Measurements from ENCODE around the gene ACADSB. TPM values are rescaled to one million over a fixed set of nuclear protein-coding genes. Genes with fewer than 3 reads are reported as not detected.

Gene ACADSB
- polyA plus RNA-seq, 3 donors, result 4.5 to 9.6 (median 8.1) TPM

DNA sequence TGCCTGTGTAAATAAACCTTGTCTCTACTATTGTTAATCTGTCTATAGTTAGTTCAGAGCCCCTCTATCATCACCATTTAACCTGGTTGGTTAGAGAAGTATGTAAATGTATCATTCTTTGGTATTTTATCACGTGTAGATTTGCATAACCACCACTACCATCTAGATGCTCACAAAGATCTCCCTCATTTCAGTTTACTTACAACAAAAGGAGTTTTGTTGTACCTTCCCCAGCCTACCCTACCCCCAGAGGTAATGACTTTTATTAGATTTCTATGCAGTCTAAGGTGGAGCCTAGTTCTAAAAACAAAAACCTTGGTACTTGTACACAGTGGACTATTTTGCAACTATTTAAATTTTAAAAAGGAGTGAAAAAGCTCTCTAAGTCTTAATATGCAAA lies 17.5 kb downstream of the ACADSB start:
- WGBS, 3 donors, result 52 to 77% (median 65%) methylated on average over 1 of the region's 1 CpG
- H3K27ac ChIP-seq (ENCODE audit: low read depth, low read length), result no peak overlapping the region

DNA sequence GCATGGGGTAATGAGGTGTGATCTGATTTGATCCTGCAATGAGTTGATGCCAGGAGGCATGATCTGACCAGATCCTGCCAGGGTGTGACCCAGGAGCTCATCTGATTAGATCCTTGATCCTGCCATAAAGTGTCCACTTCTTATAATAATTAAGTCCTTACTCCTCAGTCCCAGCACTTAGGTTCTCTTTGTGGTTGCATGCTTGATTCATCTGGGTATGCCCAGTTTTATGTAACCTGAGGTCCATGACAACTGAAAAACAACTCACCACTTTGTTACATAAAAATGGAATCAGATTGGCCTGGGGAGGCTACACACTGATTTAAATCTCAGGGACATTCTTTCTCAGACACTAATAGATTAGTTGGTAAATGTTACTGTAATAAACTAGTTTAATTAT lies 19.1 kb downstream of the ACADSB start:
- no peak overlapping the region for H3K27ac ChIP-seq (ENCODE audit: low read depth, low read length)

DNA sequence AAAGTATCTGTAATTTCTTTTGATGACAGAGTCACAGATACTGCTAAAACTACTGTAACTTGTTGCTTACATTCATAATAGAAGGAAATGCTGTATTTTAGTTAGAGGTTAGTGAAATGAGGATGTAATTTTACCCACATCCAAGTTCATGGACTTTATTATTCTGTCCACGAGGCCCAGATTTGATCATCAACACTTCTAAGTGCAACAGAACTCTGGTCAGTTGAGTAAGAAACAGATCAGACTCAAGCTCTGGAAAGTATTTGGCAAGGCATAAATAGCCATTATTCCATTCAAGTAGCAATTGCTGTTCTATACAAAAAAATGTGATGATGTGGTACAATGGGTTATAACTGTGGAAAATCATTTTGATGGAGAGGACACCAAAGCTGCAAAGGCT lies 22.3 kb downstream of the ACADSB start:
- no peak overlapping the region for H3K27ac ChIP-seq (ENCODE audit: low read depth, low read length)
- 81 to 93% (median 86%) methylated on average over 1 of the region's 1 CpG for WGBS, 3 donors

DNA sequence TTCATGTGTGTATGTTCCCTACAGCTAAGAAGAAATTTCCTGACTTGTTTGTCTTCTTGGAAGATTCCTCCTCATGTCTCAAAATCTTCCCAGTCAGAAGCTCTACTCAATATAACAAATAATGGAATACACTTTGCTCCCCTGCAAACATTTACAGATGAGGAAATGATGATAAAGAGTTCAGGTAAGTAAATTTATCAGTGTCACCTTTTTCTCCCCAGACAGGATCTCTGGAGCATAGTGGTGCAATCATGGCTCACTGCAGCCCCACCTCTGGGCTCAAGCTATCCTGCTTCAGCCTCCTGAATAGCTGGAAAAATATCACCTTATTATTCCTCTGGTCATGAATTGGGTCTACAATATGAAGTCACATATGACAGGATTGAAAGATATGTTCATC lies 25.5 kb downstream of the ACADSB start:
- no peak overlapping the region for H3K27ac ChIP-seq (ENCODE audit: low read depth, low read length)

DNA sequence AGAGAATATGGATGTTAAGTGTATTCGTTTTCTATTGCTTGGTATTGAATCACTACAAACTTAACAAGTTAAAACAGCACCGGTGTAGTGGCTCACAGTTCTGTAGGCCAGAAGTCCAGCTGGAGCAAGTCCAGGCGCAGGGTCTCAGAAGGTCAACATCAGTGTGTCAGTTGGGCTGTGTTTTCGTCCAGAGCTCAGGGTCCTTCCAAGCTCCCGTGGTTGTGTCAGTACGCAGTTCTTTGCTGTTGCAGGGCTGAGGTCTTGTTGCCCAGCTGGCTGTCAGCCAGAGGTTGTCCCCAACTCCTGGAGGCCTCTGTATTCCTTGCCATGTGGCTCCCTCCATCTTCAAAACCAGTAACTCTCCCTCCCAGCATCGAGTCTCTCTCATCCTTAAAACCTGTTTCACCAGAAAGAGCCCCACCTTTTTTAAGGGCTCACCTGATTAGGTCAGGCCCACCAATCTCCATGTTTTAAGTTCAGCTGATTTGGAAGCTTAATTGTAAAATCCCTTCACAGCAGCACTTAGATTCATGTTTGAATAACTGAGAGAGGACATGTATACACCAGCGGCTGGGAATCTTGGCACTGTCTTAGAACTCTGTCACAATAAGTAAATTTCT lies 26.8 kb downstream of the ACADSB start:
- H3K27ac ChIP-seq (ENCODE audit: low read depth, low read length), result no peak overlapping the region
- WGBS, 3 donors, result 88% methylated on average over 8 of the region's 8 CpGs

DNA sequence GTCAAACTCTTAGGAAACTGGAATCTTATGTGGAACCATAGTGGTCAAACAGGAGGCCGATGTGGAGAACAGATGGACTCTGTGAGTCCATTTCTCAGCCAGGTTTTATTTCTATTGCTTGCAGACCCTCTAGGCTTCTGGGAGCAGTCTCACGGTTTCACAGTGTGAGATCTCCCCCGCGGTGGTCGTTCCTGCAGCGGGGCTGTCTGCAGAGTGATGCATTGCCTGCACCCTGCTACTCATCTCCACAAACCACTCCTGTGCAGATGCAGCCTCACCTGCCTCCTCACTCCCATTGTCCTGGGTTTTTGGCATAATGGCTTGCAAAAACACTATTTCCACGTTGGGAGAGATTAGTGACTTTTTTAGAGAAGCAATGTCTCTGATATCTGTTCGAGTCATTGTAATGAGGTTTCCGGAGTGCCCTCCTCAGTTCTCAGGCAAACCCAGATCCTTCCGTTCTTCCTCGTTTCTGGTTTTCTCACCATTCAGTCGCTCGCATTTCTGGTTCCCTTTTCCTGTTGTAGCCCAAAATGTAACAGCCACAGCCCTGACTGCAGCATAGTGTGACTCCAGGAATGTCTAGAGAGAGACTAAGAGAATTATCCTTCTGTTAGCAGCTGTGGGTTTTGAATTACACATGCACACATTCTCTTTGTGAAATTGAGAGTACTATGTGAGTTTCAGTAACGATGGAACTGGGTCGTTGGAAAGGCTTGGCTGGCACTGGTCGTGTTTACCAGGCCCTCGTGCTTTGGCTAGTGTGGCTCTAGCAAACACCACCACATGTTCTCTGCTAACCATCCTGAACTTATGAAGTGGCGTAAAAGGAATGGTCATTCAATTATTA lies 30.2 kb downstream of the ACADSB start:
- 58 to 67% (median 66%) methylated on average over 18 of the region's 18 CpGs for WGBS, 3 donors
- H3K27ac ChIP-seq (ENCODE audit: low read depth, low read length), result no peak overlapping the region

DNA sequence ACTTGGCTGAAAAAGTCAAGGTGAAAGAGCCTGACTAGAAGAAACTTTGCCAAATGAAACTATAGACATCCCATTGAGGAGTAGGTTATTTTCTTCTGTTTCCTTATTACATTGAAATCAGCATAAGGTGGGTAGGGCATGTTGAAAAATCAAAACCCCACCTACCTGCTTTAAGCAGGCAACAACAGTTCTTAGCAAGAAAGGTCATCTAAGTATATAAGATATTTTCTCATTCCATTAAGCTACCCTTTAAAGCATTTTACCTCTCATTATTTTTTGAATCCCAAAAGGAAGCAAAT lies 30.8 kb downstream of the ACADSB start:
- no peak overlapping the region for H3K27ac ChIP-seq (ENCODE audit: low read depth, low read length)

DNA sequence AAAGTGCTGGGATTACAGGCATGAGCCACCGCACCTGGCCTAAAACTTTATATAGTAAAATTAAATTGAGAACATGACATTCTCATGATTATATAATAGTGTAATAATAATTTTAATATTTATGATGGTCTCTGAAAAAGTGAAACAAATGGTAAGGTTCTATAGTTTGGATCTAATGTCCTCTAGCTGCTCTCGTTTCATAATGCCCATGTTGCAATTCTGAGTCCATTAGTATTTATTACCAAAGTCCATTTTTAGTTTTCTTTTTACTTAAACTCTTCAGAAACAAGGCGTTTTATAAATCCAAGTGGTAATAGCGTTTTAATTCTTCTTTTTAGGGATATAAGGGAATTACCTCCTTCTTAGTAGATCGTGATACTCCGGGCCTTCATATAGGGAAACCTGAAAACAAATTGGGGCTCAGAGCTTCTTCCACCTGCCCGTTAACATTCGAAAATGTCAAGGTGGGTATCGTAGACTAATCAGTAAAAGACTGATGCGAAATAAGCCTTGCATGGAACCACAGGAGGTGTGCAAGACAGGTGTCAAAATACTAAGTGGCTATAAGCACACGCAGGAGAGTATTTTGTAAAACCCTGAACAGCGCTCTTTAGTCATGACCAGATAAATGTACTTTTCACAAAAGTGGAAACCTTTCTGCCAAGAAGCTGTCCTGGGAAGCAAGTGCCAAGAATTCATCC lies 34.1 kb downstream of the ACADSB start:
- WGBS, 3 donors, result 86 to 90% (median 89%) methylated on average over 12 of the region's 12 CpGs
- H3K27ac ChIP-seq (ENCODE audit: low read depth, low read length), result no peak overlapping the region

DNA sequence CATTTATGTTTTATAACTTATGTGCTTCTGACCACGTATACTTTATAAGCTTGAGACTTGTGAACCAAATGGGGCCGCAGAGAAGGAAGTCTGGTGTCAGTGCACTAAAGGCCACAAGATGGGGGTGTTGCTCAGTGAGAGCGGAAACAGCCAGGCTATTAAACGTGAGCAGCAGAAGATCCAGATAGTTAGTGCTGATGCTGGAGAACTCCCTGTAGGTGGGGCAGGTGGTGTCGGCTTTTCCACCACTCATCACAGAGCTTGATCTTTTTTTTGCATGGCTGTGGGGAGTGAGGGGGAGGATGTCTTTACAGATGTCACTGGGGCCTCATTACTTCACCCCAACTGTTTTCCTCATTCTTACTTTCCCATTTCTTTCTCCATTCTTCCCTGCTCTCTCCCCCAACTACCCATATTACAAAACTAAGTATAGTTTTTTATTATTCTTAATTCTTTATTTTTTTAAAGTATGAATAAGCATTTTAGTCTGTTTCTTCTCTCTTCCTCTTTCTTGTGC lies 34.7 kb downstream of the ACADSB start:
- H3K27ac ChIP-seq (ENCODE audit: low read depth, low read length), result no peak overlapping the region
- 9 to 22% (median 13%) methylated on average over 5 of the region's 5 CpGs for WGBS, 3 donors

DNA sequence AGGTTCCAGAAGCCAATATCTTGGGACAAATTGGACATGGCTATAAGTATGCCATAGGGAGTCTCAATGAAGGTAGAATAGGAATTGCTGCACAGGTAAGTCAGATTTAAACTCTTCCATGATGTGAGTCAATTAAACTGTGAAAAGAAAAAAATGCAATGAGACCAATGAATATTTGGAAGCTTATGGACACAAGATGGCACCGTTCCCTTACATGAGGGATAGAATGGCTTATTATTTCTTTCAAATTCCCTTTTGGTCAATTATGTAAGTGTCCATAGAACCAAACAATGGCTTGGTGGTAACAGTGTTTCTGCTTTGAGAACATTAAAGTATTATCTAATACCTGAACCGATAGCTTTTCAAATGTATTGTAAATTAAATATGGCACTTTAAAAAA lies 35.6 kb downstream of the ACADSB start:
- WGBS, 3 donors, result 89 to 95% (median 92%) methylated on average over 2 of the region's 2 CpGs
- no peak overlapping the region for H3K27ac ChIP-seq (ENCODE audit: low read depth, low read length)

DNA sequence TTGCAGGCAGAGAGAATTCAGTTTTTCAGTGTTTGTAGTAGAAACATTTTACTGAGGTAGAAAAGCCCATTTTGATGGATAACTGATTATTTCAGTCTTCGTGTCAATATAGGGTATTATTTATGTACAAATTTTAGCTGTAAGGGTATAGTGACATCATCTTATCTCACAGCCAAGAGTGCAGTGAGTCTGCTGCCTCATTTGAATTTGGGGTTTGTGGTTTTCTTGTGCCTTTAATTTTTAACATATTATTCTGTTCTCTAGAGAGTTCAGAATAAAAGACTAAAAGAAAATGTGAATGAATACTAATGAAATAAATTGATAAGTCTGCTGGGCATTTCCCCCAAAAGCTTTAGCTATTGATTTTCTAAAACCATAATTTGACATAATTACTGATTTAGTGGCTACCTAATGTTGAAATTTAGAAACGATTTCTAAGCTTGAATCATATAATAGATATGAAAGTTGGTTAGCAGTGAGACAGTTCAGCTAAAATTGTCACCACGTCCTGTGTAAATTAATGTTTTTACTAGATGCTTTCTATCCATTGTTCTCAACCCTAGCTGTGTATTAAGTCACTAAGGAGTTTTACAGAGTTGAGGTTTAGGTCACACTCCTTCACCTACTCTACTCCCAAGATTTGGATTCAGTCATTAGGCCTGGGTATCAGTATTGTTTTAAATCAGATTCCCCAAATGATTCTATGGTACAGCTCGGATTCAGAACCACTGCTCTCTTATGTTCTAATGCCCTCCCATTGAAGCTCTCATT lies 37.3 kb downstream of the ACADSB start:
- H3K27ac ChIP-seq (ENCODE audit: low read depth, low read length), result no peak overlapping the region
- WGBS, 3 donors, result 84 to 87% (median 87%) methylated on average over 4 of the region's 4 CpGs

DNA sequence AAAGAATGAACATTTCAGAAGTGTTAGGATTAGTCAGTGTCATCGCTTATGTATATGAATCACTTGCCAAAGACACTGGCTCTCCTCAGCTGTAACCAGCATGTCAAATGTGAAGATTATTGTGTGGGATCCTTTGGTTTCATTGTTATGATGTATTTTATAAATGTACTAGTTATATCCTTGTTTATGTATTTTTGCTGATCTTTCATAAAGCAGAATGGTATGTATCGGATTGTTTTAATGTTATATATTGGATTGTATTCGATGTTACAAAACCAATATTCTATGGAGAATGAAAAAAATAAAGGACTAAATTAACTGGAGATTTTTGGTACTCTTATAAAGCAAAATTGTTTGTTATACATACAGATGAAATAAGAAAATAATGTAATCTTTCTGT lies 49.2 kb downstream of the ACADSB start:
- H3K27ac ChIP-seq (ENCODE audit: low read depth, low read length), result no peak overlapping the region
- WGBS, 3 donors, result 95 to 98% (median 97%) methylated on average over 3 of the region's 3 CpGs

DNA sequence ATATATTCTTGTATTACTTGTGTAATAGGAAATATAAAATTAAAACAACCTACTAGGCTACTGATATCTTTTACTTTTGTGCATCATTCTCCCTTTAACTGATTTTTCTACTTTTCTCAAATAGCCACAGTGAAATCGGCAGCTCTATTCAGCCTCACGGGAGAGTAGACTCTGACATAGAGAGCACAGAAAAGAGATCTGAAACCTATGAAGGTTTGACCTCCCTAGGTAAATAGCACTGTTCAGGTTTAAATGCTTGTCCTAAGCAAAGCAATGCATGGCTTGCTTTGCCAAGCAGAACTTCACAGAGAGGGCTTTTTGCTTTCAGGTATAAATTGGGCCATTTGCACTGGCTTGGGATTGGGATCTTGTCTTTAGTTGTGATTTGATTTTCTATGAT lies 53.1 kb downstream of the ACADSB start:
- H3K27ac ChIP-seq (ENCODE audit: low read depth, low read length), result no peak overlapping the region
- 75 to 96% (median 89%) methylated on average over 2 of the region's 2 CpGs for WGBS, 3 donors

DNA sequence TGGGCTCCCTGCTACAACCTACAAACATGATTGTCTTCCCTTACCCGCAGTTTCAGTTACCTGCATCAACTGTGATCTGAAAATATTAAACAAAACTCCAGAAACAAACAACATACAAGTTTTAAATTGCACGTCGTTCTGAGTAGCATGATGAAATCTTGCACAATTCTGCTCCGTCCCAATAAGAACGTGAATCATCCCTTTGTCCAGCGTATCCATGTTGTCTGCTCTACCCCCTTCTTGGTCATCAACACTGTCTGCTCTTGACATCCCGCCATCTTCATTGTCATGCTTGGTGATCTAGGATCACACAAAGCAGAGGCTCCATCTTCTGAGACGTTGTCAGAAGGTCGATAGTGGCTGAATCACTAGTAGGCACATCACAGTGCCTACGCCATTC lies 53.9 kb downstream of the ACADSB start:
- WGBS, 3 donors, result 78 to 83% (median 83%) methylated on average over 10 of the region's 10 CpGs
- H3K27ac ChIP-seq (ENCODE audit: low read depth, low read length), result no peak overlapping the region

DNA sequence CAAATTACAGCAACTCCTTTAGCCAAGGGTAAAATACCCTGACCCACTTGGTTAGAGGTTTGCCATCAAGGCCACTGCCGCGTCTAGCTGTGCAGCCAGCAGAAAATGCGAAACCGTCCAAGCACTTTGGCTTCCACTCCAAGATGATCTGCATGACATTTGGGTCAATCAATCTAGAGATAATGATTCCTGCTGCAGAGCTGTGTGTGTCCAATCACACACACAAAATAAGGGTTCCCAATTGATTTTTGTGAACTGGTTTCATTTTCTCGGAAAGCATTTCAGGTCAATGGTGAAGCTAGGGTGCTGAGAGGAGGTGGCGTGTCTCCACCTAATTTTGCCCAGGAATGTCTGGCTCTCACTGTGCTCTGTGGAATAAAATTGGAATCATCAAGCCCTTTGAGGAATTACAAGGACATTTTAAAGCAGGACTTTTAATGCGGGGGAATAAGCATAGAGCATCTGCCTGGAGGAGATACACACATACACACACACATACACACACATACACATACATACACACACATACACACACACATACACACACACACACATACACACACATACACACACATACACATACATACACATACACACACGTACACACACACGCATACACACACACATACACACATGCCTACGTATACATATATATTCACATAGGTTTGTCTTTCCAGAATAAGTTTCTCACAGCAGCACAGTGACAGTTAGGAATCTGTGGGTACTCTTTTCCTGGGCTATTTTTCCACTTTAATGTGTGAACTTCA lies 59.5 kb downstream of the ACADSB start:
- H3K27ac ChIP-seq (ENCODE audit: low read depth, low read length), result no peak overlapping the region
- WGBS, 3 donors, result 74 to 93% (median 89%) methylated on average over 10 of the region's 10 CpGs

DNA sequence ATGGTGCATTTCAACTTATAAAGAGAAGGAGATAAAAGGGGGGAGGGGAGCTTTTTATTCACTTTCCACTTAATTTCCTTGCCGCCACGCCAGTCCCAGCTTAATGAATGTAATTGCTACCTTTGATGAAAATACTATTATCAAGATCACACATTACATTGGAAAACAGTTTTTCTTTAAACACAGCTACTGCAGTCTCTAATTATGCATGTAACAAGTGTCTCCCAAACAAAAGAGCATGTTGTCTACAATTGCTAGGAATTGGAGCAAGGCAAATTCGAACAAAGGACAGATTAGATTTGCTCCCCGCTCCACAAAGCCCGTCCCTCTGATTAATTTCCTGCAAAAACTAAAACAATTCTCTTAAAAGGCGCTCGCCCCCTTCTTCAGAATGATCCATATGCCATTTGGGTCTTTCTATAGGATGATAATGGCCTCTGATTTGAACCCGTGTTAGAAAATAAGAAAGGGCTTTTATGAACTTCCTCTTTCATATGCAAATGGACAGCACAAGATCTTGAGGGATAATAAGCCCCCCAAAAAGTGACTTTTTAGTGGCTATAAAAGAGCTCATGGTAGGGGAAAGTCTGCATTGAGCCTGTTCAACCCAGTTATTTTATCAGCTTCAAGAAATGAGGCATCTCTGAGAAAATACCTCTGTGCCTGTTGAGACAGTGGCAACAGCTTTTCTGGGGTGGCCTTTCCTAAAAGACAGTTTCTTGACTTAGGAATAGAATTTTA lies 60.6 kb downstream of the ACADSB start:
- WGBS, 3 donors, result 62 to 70% (median 70%) methylated on average over 8 of the region's 8 CpGs
- H3K27ac ChIP-seq (ENCODE audit: low read depth, low read length), result no peak overlapping the region

DNA sequence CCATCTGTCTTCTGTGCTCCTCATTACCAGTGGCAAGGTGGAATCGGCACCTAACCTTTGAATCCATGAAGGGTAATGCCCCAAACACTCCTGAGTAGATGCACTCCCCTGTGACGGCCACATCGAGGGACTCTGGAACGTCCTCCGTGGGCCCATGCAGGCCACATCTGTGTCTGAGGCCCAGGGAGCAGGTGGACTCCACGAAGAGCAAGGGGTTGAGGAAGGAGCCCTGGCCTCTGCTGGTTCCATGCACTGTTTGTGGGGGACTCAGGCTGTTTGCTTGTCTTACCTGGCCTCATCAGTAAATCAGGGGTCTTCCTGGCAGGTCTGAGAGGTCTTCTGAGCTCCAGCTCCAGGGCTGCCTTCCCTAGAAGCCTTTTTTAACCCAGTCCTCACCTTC lies 64.4 kb downstream of the ACADSB start:
- H3K27ac ChIP-seq (ENCODE audit: low read depth, low read length), result no peak overlapping the region
- 72 to 85% (median 76%) methylated on average over 6 of the region's 6 CpGs for WGBS, 3 donors

DNA sequence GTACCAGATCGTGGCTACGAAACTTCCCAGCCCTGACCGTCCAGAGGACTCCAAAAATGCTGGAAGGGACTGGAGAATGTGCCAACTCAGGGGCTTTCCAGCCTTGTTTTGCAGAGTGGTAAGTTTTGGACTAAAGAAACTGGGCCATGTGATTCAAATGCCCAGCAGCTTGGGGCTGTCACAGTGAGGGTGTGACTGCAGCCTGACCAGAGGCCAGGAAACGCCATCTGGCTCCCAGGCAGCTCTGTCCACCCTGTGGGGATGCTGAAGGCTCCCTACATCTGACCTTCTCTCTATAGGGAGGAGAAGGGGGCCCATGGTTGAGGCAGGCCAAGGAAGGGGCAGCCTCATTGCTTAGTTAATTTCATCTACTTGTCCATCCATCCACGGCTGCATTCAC lies 65.4 kb downstream of the ACADSB start:
- WGBS, 3 donors, result 72 to 85% (median 80%) methylated on average over 5 of the region's 5 CpGs
- no peak overlapping the region for H3K27ac ChIP-seq (ENCODE audit: low read depth, low read length)
